Caco-2 (cell line): ENCODE data around the gene MYH15. TPM values are rescaled to one million over a fixed set of nuclear protein-coding genes. Genes with fewer than 3 reads are reported as not detected.

Source experiments
- BruUV-seq: library from RNA; stranded (reverse); fragments of 400-500 nt; replicated peaks from 2 replicates; lab custom pipeline; 2021; lab: Mats Ljungman, UMichigan
- CTCF ChIA-PET: fragments of 300-600 bp; sonication (Branson Sonifier 250); formaldehyde crosslinking; loops from one replicate; lab custom pipeline; 2022; ENCODE audit warnings: antibody characterized with exemption; lab: Charles Lee
- POLR2A ChIA-PET: fragments of 300-600 bp; sonication (Branson Sonifier 250); formaldehyde crosslinking; loops from one replicate; lab custom pipeline; 2022; ENCODE audit warnings: antibody characterized with exemption; lab: Charles Lee
- DNase-seq, 2 experiments: peaks; one replicate each; pipeline versions ENCODE4 v3.0.0 to v3.0.0-alpha.2; 2020 to 2022
- H3K27me3 ChIP-seq: replicated peaks from 2 replicates; pipeline ENCODE4 v1.6.0; 2011; ENCODE audit warnings: low read length; ENCODE audit not compliant: control insufficient read depth, insufficient read depth
- H3K36me3 ChIP-seq: 2 replicates; pipeline ENCODE4 v1.5.1; 2011; ENCODE audit warnings: low read length; ENCODE audit not compliant: control insufficient read depth, insufficient read depth
- H3K4me1 ChIP-seq: fragments of 250-450 bp; sonication (Bioruptor Pico); 2 replicates; pipeline ENCODE4 v1.5.1; 2020; ENCODE audit warnings: mild to moderate bottlenecking
- H3K4me3 ChIP-seq: 2 replicates; pipeline ENCODE4 v1.5.1; 2011; ENCODE audit warnings: low read depth, mild to moderate bottlenecking, control low read depth, low read length
- H3K9me3 ChIP-seq: fragments of 250-450 bp; sonication (Bioruptor Pico); 2 replicates; pipeline ENCODE4 v1.5.1; 2020; ENCODE audit warnings: mild to moderate bottlenecking, moderate library complexity
- H3K27ac Mint-ChIP-seq: one replicate; pipeline ENCODE4 v1.8.0; 2022; ENCODE audit warnings: mixed read lengths; ENCODE audit not compliant: unreplicated experiment
- H3K27me3 Mint-ChIP-seq: one replicate; pipeline ENCODE4 v1.8.0; 2022; ENCODE audit warnings: mixed read lengths; ENCODE audit not compliant: insufficient read depth, unreplicated experiment
- H3K36me3 Mint-ChIP-seq: one replicate; pipeline ENCODE4 v1.8.0; 2022; ENCODE audit warnings: mild to moderate bottlenecking, mixed read lengths; ENCODE audit not compliant: insufficient read depth, unreplicated experiment
- H3K4me1 Mint-ChIP-seq: one replicate; pipeline ENCODE4 v1.8.0; 2022; ENCODE audit warnings: low read depth, mixed read lengths; ENCODE audit not compliant: unreplicated experiment
- H3K4me3 Mint-ChIP-seq: one replicate; pipeline ENCODE4 v1.8.0; 2022; ENCODE audit warnings: mild to moderate bottlenecking, moderate library complexity, mixed read lengths; ENCODE audit not compliant: unreplicated experiment
- H3K9me3 Mint-ChIP-seq: one replicate; pipeline ENCODE4 v1.8.0; 2022; ENCODE audit warnings: mixed read lengths; ENCODE audit not compliant: unreplicated experiment
- intact Hi-C: fragments of 100-400 bp; cut with micrococcal nuclease; formaldehyde crosslinking; loops from one replicate; pipeline ENCODE4 v1.10.0; 2022; ENCODE audit not compliant: unreplicated experiment
- total RNA-seq: library from RNA; stranded (reverse); gene quantifications from 2 replicates; pipeline ENCODE4 v1.2.3, GENCODE V29; 2022
- TF ChIP-seq, protein P1 (sequence below), 2 experiments: fragments of 200-600 bp in 1 of 2; IDR thresholded peaks; 1 replicate in 1 of 2; 2 replicates in 1 of 2; pipeline versions ENCODE4 v1.5.1 to v1.8.0; 2011 to 2022; ENCODE audit warnings: antibody characterized with exemption in 1 of 2, control low read depth in 1 of 2, inconsistent platforms in 1 of 2, low read depth in 1 of 2, low read length in 1 of 2, mild to moderate bottlenecking in 1 of 2, moderate library complexity in 1 of 2; ENCODE audit not compliant: insufficient read depth in 1 of 2, severe bottlenecking in 1 of 2, unreplicated experiment in 1 of 2

MYH15 gene
- total RNA-seq, 1 experiment from 2014 or later = 0.25 TPM

DNA sequence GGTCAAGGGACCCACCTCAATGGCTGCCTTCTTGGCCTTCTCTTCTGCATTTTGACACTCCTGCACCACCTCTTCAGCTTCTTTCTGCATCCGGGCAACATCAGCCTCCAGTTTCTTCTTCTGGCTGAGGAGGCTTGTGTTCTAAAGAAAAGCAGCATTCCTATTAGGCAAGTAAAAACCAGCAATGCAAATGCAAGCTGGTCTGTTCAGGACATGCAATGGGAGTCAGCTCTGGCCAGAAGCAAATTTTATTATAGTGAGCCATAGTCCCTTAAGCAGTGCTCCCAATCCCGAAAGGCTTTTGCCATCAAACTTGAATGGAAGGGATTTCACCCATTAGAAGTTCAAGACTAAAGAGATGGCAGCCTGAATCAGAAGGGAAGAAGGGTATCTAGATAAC lies 116.4 kb downstream of the MYH15 start:
- CTCF ChIA-PET = no interaction called here
- H3K9me3 ChIP-seq = no peaks in the 10 kb centered on the region
- H3K27me3 ChIP-seq = no peaks in the 10 kb centered on the region
- H3K27me3 Mint-ChIP-seq = no peaks in the 10 kb centered on the region
- BruUV-seq = no TSS peak
- TF ChIP-seq, protein P1, sequence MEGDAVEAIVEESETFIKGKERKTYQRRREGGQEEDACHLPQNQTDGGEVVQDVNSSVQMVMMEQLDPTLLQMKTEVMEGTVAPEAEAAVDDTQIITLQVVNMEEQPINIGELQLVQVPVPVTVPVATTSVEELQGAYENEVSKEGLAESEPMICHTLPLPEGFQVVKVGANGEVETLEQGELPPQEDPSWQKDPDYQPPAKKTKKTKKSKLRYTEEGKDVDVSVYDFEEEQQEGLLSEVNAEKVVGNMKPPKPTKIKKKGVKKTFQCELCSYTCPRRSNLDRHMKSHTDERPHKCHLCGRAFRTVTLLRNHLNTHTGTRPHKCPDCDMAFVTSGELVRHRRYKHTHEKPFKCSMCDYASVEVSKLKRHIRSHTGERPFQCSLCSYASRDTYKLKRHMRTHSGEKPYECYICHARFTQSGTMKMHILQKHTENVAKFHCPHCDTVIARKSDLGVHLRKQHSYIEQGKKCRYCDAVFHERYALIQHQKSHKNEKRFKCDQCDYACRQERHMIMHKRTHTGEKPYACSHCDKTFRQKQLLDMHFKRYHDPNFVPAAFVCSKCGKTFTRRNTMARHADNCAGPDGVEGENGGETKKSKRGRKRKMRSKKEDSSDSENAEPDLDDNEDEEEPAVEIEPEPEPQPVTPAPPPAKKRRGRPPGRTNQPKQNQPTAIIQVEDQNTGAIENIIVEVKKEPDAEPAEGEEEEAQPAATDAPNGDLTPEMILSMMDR (IDR thresholded peaks at IDR 0.05; ENCODE audit: insufficient read depth in 1 of 2, low read depth in 1 of 2, low read length in 1 of 2, severe bottlenecking in 1 of 2, unreplicated experiment in 1 of 2) = no peak
- no peak overlapping the region for H3K4me3 ChIP-seq
- no peak overlapping the region for H3K4me3 Mint-ChIP-seq
- H3K36me3 Mint-ChIP-seq = no peaks in the 10 kb centered on the region
- H3K4me1 Mint-ChIP-seq = no peaks in the 10 kb centered on the region
- no peaks in the 10 kb centered on the region for H3K9me3 Mint-ChIP-seq
- DNase-seq = no peak
- intact Hi-C loops = no loop called here
- H3K27ac Mint-ChIP-seq = no peak overlapping the region
- H3K4me1 ChIP-seq = no peaks in the 10 kb centered on the region
- POLR2A ChIA-PET = no interaction called here
- H3K36me3 ChIP-seq = no peaks in the 10 kb centered on the region

DNA sequence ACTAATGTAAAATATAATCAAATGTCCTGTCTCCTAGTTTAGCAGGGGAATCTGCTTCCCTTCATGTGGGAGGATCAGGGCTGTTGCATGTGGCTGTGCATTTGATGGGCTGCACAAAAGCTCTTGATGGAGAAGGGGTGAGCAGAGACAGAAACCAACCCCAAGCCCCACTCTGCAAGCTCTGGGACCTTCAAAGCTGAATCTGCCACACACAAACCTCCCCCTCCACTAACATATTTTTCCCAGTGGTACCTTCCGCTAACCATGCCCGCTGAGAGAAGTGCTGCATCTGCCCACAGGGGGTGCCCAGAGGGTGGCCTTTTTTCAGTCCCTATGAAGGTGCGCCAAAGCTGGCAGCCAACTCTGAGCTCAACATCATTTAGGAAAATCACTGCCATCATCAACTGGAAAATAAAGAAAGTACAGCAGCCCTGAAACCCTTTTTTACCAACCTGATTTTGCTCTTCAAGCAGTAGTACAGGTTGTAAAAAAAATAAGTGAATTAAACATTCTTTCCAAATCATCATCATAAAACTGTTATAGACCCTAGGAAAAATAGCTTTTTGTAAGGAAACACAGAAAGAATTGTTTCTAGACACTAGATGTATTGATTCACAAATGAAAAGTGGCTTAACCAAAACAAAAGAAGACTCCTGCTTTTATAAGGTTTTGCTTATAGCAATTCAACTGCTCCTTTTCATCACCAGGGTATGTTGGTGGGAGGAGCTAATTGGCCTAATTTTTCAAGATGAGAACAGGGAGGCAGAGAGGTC lies 117.1 kb downstream of the MYH15 start:
- Mint-ChIP-seq H3K36me3 (no peaks in the 10 kb centered on the region), H3K27me3 (no peaks in the 10 kb centered on the region), H3K4me3 (no peak overlapping the region), H3K27ac (no peak overlapping the region), H3K4me1 (no peaks in the 10 kb centered on the region), H3K9me3 (no peaks in the 10 kb centered on the region)
- no peak overlapping the region for H3K4me3 ChIP-seq
- no peaks in the 10 kb centered on the region for H3K9me3 ChIP-seq
- TF ChIP-seq, protein P1 (IDR thresholded peaks at IDR 0.05; ENCODE audit: insufficient read depth in 1 of 2, low read depth in 1 of 2, low read length in 1 of 2, severe bottlenecking in 1 of 2, unreplicated experiment in 1 of 2) = no peak
- no TSS peak for BruUV-seq
- no peaks in the 10 kb centered on the region for H3K36me3 ChIP-seq
- no peak for DNase-seq
- no peaks in the 10 kb centered on the region for H3K4me1 ChIP-seq
- intact Hi-C loops = no loop called here
- no peaks in the 10 kb centered on the region for H3K27me3 ChIP-seq
- POLR2A ChIA-PET = no interaction called here
- CTCF ChIA-PET = no interaction called here

DNA sequence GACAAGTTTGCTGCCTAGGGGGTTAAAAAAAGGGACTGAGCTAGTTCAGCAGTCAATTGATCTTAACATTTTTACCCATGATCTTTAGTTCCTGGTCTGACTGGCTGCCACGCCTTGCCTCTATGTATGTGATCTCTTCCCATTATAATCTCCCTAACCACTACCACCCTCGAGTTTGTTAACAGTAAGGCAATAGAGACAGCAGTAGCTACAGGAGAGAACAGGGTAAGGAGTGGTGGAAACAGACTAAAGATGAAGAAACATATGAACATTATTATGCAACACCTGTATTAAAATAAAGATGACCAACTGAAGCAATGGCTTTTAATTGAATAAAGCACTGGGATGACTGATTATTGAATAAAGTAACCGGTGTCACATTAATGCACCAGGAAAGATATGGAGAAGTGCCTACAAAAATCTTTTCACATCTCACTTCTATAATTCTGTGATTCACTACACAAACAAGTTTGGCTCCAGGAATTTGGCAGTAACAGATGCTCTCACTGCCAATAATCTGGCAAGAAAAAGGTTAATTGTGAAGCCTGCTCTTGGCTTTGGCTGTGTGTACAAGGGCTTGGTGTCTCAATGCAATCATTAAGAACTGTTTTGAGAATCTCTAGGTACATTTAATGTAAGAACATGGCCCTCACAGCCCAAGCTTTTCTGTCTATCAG lies 118.3 kb downstream of the MYH15 start:
- H3K4me1 ChIP-seq = no peaks in the 10 kb centered on the region
- Mint-ChIP-seq H3K4me3 (no peak overlapping the region), H3K36me3 (no peaks in the 10 kb centered on the region), H3K27ac (no peak overlapping the region), H3K9me3 (no peaks in the 10 kb centered on the region), H3K4me1 (no peaks in the 10 kb centered on the region), H3K27me3 (no peaks in the 10 kb centered on the region)
- H3K36me3 ChIP-seq = no peaks in the 10 kb centered on the region
- H3K4me3 ChIP-seq = no peak overlapping the region
- POLR2A ChIA-PET = no interaction called here
- no peak for DNase-seq
- TF ChIP-seq, protein P1 (IDR thresholded peaks at IDR 0.05; ENCODE audit: insufficient read depth in 1 of 2, low read depth in 1 of 2, low read length in 1 of 2, severe bottlenecking in 1 of 2, unreplicated experiment in 1 of 2) = no peak
- no peaks in the 10 kb centered on the region for H3K9me3 ChIP-seq
- H3K27me3 ChIP-seq = no peaks in the 10 kb centered on the region
- CTCF ChIA-PET = no interaction called here
- BruUV-seq = no TSS peak
- intact Hi-C loops = no loop called here
